ENCODE data around the gene KIF26A.
"Not testable (repeated sequence)": the region's sequence is repeated elsewhere in the genome, so short reads cannot be mapped to it uniquely, and the experiment has no call there.

Gene KIF26A

DNA sequence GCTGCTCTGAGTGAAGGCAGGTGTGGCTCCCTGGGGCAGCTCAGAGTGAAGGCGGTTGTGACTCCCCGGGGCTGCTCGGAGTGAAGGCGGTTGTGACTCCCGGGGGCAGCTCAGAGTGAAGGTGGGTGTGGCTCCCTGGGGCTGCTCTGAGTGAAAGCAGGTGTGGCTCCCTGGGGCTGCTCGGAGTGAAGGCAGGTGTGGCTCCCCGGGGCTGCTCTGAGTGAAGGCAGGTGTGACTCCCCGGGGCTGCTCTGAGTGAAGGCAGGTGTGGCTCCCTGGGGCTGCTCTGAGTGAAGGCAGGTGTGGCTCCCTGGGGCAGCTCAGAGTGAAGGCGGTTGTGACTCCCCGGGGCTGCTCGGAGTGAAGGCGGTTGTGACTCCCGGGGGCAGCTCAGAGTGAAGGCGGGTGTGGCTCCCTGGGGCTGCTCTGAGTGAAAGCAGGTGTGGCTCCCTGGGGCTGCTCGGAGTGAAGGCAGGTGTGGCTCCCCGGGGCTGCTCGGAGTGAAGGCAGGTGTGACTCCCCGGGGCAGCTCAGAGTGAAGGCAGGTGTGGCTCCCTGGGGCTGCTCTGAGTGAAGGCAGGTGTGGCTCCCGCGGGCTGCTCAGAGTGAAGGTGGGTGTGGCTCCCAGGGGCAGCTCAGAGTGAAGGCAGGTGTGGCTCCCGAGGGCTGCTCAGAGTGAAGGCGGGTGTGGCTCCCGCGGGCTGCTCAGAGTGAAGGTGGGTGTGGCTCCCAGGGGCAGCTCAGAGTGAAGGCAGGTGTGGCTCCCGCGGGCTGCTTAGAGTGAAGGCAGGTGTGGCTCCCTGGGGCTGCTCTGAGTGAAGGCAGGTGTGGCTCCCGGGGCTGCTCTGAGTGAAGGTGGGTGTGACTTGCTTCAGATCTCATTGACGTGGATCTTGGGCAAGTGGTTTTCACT lies 87.1 kb downstream of the KIF26A start:
- not testable (repeated sequence) for DNase-seq

- no peak for DNase-seq
These were observed 88.3 kb downstream of the KIF26A start for GRCh38 chr14:104226421-104227383.

DNA sequence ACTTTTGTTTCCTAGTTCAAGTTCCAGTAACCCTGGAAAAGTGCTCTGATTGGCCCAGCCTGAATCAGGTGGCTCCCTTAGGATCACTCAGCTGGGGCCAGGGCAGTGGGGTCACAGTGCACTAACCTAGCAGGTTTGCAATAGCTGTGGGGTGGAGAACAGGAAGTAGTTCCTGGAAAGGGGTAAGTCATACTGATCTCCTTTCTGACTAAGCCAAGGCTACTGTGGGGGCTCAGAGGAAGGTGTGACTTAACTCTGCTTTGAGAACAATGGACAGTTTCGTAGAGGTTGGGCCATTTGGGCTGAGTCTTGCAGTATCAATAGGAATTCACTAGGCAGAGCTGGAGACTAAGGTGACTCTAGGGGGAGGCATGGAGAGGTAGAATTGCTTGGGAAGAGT lies 89.4 kb downstream of the KIF26A start:
- DNase-seq, result no peak

DNA sequence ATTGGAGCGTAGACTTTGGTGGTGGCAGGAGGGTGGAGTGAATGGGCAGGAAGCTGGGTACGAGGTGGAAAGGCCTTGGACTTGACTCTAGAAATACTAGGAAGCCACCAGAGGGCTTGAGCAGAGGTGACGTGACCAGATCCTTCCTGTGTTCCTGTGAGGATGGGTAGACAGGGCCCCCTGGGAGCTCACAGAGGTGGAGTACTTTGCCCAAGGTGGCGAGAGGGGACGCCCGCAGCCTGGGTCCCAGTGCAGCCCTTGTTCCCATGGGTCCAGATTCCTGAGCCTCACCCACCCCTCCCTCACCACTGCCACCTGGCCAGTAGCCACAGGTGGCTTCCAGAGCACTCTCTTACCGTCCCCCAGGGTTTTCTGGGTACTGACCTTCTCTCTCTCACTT lies 89.8 kb downstream of the KIF26A start:
- no peak for DNase-seq

DNA sequence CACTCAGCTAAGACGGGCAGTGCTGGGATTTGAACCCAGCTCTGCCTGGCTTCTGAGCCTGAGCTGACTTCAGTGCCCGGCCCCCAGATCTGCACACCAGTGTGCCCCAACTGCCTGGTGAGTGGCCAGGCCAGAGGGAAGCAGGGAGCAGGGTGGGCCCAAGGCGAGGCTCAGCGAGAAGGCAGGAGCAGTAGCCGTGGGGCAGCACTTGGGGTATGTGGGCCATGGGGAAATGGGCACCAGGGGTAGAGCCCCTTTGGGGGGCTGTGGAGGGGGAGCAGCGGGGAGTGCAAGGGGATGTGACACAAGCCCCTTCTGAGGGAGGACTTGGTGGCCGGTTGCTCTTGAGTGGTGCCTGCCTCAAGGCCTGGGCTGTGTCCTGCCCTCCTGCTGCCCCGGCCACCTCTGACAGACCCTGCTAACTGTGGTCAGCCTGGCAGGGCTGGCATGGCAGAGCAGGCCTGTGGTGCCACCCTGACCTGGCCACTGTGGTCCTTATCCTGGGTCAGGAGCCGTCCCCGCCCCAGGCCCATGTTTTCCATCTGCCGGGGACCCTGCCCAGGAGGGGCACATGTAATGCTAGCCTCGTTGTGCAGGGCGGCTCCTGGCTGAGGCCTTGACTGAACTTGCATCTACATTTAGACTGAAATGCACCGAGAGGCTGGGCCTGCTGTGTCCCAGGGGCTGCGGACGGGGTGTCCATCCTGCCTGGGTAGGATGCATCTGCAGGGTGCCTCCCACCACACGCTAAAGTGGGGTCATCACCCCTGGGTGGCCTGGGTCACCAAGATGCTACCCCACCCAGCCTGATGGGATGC lies 90.5 kb downstream of the KIF26A start:
- no peak for DNase-seq

- no peak for DNase-seq
These were observed 91.2 kb downstream of the KIF26A start for GRCh38 chr14:104229534-104230055.

GRCh38 chr14:104230119-104230815 lies 91.9 kb downstream of the KIF26A start:
- DNase-seq, result no peak
